Ovary (tissue), 9 donors: ENCODE data around the gene CEP128. TPM values are rescaled to one million over a fixed set of nuclear protein-coding genes. Genes with fewer than 3 reads are reported as not detected.
"Not testable (repeated sequence)": the region's sequence is repeated elsewhere in the genome, so short reads cannot be mapped to it uniquely, and the experiment has no call there.

ENCODE experiments used
- DNase-seq, 5 donors: peaks; one replicate each; pipeline ENCODE4 v3.0.0-alpha.2; 2019 to 2020
- H3K27ac ChIP-seq, 2 donors: fragments of 200-600 bp; one replicate each; pipeline versions ENCODE4 v1.5.1 to v1.8.0; 2019 to 2022
- H3K27me3 ChIP-seq: fragments of 200-600 bp; one replicate; pipeline ENCODE4 v1.8.0; 2022
- H3K36me3 ChIP-seq: fragments of 200-600 bp; sonication (generic); one replicate; pipeline ENCODE4 v1.5.1; 2019
- H3K4me1 ChIP-seq: one replicate; pipeline ENCODE4 v1.8.1; 2013; ENCODE audit warnings: mild to moderate bottlenecking, moderate library complexity; ENCODE audit not compliant: insufficient read depth
- H3K4me3 ChIP-seq: fragments of 200-600 bp; sonication (generic); one replicate; pipeline ENCODE4 v1.5.1; 2017
- H3K9me3 ChIP-seq, 2 donors: fragments of 200-600 bp in 1 of 2; sonication (generic) in 1 of 2; one replicate each; pipeline versions ENCODE4 v1.5.1 to v1.8.1; 2013 to 2019; ENCODE audit warnings: mild to moderate bottlenecking in 1 of 2, moderate library complexity in 1 of 2
- CTCF ChIP-seq, 3 donors: fragments of 450-650 bp in 2 of 3; fragments of 200-600 bp in 1 of 3; IDR thresholded peaks; one replicate each; pipeline versions ENCODE4 v1.5.1 to v1.8.0; 2016 to 2022; ENCODE audit warnings: antibody characterized with exemption in 3 of 3, mild to moderate bottlenecking in 1 of 3
- EP300 ChIP-seq: sonication (generic); formaldehyde crosslinking; IDR thresholded peaks from one replicate; pipeline ENCODE4 v1.6.1; 2017; ENCODE audit warnings: antibody characterized with exemption
- POLR2A ChIP-seq: fragments of 450-650 bp; IDR thresholded peaks from one replicate; pipeline ENCODE4 v1.6.1; 2017; ENCODE audit warnings: antibody characterized with exemption, mild to moderate bottlenecking, moderate library complexity
- WGBS, 3 donors: extraction: QIAGEN DNeasy Blood & Tissue Kit in 1 of 3; methylation state at CpG; one replicate each; pipeline versions ENCODE4 v1.1.5 to v1.1.7; 2013 to 2017; 5-methylcytosine and 5-hydroxymethylcytosine counted together
- intact Hi-C, 4 donors: fragments of 100-400 bp; cut with DNase I; formaldehyde crosslinking; loops; one replicate each; pipeline versions ENCODE4 v1.11.0 to v1.15.1; 2022 to 2023
- polyA plus RNA-seq, 2 donors: library from polyadenylated mRNA; stranded (reverse); fragments of 200-250 nt in 1 of 2; fragments of 350-450 nt in 1 of 2; fragmentation: Illumina TruSeq in 1 of 2; extraction: RNeasy Lipid Tissue Mini Kit (QIAGEN cat#74804) in 1 of 2; gene quantifications; one replicate each; pipeline ENCODE4 v1.2.3, GENCODE V29; 2013 to 2014
- total RNA-seq, 7 donors: library from RNA; depleted of rRNA in 2 of 7; stranded (reverse); fragments of >200 nt in 2 of 7; fragmentation: NEBNext Ultra II Directional in 3 of 7; extraction: Animal tissue kit (Norgen Biotek cat#: 25700) in 3 of 7; gene quantifications; one replicate each; pipeline versions ENCODE4 v1.1.0 to v1.2.4, GENCODE V29; 2016 to 2023
- donor health status: DM: no; HTN: no; CAD: no; lungs with moderate emphysema.
- donor health status: DM: no; HTN: no; CAD: no.
- donor health status: Bipolar disorder and iron deficiency.
- donor health status: DM: yes; HTN: yes; CAD: no.
- donor health status: DM: no; HTN: no; CAD: no.
- donor health status: DM: yes; HTN: yes; CAD: no.

Gene CEP128
- total and polyA plus RNA-seq, 9 donors = 1.5 to 14.3 (median 6.4) TPM

GRCh38 chr14:80923368-80923767 is 18.2 kb downstream of the CEP128 start:
- H3K36me3 ChIP-seq = no peaks in the 10 kb centered on the region
- no peaks in the 10 kb centered on the region for H3K9me3 ChIP-seq
- DNase-seq = no peak
- TF ChIP-seq POLR2A (no peak), EP300 (no peak), CTCF (IDR thresholded peaks at IDR 0.05) (no peak)
- H3K27me3 ChIP-seq = no peaks in the 10 kb centered on the region
- intact Hi-C loops = no loop called here
- no peak overlapping the region for H3K4me3 ChIP-seq
- H3K27ac ChIP-seq = no peak overlapping the region
- H3K4me1 ChIP-seq = no peaks in the 10 kb centered on the region

GRCh38 chr14:80919622-80920021 is 21.9 kb downstream of the CEP128 start:
- intact Hi-C loops = no loop called here
- Histone ChIP-seq H3K27ac (no peak overlapping the region), H3K4me1 (no peaks in the 10 kb centered on the region), H3K4me3 (no peak overlapping the region), H3K36me3 (no peaks in the 10 kb centered on the region), H3K9me3 (no peaks in the 10 kb centered on the region), H3K27me3 (no peaks in the 10 kb centered on the region)
- TF ChIP-seq POLR2A (no peak), CTCF (IDR thresholded peaks at IDR 0.05) (no peak), EP300 (no peak)
- 81 to 90% (median 87%) methylated on average over 3 of the region's 3 CpGs for WGBS, 3 donors
- DNase-seq = no peak

GRCh38 chr14:80912013-80912412 is 29.5 kb downstream of the CEP128 start:
- intact Hi-C loops, H3K36me3 ChIP-seq, DNase-seq, H3K4me1 ChIP-seq, H3K4me3 ChIP-seq, H3K27me3 ChIP-seq, H3K9me3 ChIP-seq, H3K27ac ChIP-seq: not testable (repeated sequence)
- WGBS, 3 donors = 95 to 96% (median 96%) methylated on average over 11 of the region's 11 CpGs

- no peaks in the 10 kb centered on the region for H3K36me3 ChIP-seq
- H3K27ac ChIP-seq = no peak overlapping the region
- DNase-seq = no peak
- TF ChIP-seq POLR2A (no peak), CTCF (IDR thresholded peaks at IDR 0.05) (no peak), EP300 (no peak)
- no peak overlapping the region for H3K4me3 ChIP-seq
- H3K27me3 ChIP-seq = no peaks in the 10 kb centered on the region
- no peaks in the 10 kb centered on the region for H3K4me1 ChIP-seq
- no peaks in the 10 kb centered on the region for H3K9me3 ChIP-seq
- intact Hi-C loops = no loop called here
- 96 to 98% (median 97%) methylated on average over 4 of the region's 4 CpGs for WGBS, 3 donors
Measured at GRCh38 chr14:80906946-80907345, 34.6 kb downstream of the CEP128 start.

GRCh38 chr14:80906336-80906735 is 35.2 kb downstream of the CEP128 start:
- Histone ChIP-seq H3K36me3 (no peaks in the 10 kb centered on the region), H3K4me3 (no peak overlapping the region), H3K27ac (no peak overlapping the region), H3K4me1 (no peaks in the 10 kb centered on the region), H3K27me3 (no peaks in the 10 kb centered on the region), H3K9me3 (no peaks in the 10 kb centered on the region)
- no peak for TF ChIP-seq POLR2A
- TF ChIP-seq CTCF (IDR thresholded peaks at IDR 0.05) = no peak
- no peak for TF ChIP-seq EP300
- no peak for DNase-seq
- WGBS, 3 donors = 27 to 52% (median 47%) methylated on average over 1 of the region's 1 CpG
- intact Hi-C loops = no loop called here
